Suppressor macrophage (primary cell): ENCODE data around the gene MYLK.
"Not testable (repeated sequence)": the region's sequence is repeated elsewhere in the genome, so short reads cannot be mapped to it uniquely, and the experiment has no call there.

Experiments used
- DNase-seq, 4 experiments: peaks; one replicate each; pipeline ENCODE4 v3.0.0-alpha.2; 2020 to 2022
- total RNA-seq, 17 experiments: gene quantifications; one replicate each; lab custom pipeline; 2026; ENCODE audit warnings: mixed read lengths in 6 of 17, inconsistent platforms in 3 of 17; lab: John Stamatoyannopoulos, UW

Gene MYLK, protein sequence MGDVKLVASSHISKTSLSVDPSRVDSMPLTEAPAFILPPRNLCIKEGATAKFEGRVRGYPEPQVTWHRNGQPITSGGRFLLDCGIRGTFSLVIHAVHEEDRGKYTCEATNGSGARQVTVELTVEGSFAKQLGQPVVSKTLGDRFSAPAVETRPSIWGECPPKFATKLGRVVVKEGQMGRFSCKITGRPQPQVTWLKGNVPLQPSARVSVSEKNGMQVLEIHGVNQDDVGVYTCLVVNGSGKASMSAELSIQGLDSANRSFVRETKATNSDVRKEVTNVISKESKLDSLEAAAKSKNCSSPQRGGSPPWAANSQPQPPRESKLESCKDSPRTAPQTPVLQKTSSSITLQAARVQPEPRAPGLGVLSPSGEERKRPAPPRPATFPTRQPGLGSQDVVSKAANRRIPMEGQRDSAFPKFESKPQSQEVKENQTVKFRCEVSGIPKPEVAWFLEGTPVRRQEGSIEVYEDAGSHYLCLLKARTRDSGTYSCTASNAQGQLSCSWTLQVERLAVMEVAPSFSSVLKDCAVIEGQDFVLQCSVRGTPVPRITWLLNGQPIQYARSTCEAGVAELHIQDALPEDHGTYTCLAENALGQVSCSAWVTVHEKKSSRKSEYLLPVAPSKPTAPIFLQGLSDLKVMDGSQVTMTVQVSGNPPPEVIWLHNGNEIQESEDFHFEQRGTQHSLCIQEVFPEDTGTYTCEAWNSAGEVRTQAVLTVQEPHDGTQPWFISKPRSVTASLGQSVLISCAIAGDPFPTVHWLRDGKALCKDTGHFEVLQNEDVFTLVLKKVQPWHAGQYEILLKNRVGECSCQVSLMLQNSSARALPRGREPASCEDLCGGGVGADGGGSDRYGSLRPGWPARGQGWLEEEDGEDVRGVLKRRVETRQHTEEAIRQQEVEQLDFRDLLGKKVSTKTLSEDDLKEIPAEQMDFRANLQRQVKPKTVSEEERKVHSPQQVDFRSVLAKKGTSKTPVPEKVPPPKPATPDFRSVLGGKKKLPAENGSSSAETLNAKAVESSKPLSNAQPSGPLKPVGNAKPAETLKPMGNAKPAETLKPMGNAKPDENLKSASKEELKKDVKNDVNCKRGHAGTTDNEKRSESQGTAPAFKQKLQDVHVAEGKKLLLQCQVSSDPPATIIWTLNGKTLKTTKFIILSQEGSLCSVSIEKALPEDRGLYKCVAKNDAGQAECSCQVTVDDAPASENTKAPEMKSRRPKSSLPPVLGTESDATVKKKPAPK (N-terminal part only)
- 1.5 to 19.1 (median 4.1) reads per million in 17 experiments for total RNA-seq

- peak; percentile 63 to 84 (median 79) for DNase-seq
Observed at GRCh38 chr3:123884203-123884831, at the start of gene MYLK. MYLK (minus strand) TSS chr3:123884332; CDS start chr3:123793841, 90,491 bp downstream.

DNA sequence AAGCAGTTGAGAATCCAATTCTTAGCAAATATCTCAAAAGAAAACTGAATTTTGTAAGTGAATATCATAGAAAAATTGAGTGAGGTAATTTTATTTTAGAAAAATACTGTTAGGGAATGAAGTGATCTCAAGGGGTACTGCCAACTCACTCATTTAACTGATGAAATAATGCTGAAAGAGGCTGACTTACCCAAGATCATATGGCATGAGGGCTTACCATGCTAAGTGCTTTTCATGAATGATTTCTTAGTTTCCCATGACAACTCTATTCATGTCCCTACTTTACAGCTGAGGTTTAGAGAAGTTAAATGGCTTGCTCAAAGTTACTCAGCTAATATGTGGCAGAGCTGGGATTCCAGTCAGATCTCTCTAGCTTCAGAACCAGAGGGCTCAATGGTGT lies 46.3 kb upstream of the MYLK start:
- DNase-seq: no peak

DNA sequence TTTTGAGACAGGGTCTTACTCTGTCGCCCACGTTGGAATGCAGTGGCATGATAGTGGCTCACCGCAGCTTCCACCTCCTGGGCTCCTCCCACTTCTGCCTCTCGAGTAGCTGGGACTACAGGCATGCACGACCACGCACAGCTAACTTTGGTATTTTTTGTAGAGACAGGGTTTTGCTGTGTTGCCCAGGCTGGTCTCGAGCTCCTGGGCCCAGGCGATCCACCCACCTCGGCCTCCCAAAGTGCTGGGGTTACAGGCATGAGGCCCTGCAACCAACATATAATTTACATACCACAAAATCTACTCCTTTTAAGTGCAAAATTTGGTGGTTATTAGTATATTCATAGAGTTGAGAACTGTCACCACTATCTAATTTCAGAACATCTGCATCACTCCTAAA lies 45.2 kb upstream of the MYLK start:
- DNase-seq: no peak

DNA sequence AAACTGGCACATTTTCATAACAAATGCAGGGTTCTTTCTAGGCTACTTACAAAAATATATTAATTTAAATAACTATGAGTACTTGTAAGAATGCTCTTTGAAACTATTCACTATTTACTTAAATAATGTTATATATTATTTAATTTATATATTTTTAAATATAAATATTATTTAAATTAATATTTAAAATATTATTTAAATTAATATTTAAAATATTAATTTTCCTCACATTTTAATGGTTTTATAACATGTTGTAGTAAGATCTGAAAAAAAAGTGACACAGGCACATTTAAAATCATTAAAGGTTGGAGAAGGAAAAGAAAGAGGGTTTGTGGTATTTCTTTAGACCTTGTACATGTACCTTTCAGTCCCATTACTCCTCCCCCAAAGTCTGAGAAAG lies 42.3 kb upstream of the MYLK start:
- no peak for DNase-seq

GRCh38 chr3:123920868-123921267 lies 36.7 kb upstream of the MYLK start:
- DNase-seq: no peak

DNA sequence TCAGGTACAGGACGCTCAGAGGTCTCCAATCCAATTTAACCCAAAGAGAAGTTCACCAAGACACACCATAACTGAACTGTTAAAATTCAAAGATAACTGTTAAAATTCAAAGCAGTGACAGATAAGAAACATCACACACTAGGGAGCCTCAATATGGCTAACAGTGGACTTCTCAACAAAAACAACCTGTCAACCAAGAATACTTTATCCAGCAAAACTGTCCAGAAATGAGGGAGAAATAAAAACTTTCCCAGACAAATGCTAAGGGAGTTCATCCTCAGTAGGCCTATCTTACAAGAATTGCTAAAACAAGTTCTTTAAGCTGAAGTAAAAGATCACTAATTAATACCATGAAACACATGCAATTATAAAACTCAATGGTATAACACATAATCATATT lies 36.3 kb upstream of the MYLK start:
- no peak for DNase-seq

- no peak for DNase-seq
Observed at GRCh38 chr3:123919353-123919752, 35.2 kb upstream of the MYLK start.

- DNase-seq: no peak
Observed at GRCh38 chr3:123914829-123915228, 30.7 kb upstream of the MYLK start.

DNA sequence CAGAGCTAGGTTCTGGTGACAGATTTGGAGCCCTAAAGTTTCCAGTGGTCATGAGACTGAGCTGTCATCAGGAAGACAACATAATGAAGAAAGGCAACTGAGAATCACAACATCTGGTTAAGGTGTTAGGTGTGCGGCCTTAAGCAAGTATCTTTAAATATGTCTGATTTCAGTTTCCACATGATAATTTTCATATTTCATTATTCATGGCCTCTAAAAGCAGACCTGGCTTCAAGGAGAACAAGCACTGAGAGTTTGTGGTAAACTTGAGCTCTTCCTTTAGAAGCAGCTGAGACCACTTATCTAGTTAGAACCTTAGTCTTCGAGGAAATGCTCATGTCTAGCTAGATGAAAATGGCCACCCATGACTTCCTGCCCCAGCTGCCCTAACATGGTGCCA lies 25.7 kb upstream of the MYLK start:
- DNase-seq: no peak

DNA sequence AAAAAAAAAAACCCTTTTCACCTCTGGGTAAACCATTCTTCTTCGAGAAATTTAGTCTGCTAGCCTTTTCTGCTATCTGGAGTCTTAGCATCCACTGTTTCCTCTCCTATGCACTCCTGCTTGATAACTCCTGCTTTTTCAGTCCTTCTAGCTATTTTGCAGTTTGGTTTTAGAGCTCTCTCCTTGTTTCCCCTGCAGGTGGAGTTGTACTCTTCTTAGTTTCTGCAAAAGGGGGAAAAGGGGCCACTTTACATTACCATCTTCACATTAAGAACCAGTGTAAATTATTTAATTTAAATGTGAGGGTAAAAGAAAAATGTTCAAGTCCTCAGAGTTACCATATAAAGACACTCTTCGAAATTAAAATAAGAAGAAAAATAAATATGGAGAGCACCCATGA lies 23.6 kb upstream of the MYLK start:
- no peak for DNase-seq

DNA sequence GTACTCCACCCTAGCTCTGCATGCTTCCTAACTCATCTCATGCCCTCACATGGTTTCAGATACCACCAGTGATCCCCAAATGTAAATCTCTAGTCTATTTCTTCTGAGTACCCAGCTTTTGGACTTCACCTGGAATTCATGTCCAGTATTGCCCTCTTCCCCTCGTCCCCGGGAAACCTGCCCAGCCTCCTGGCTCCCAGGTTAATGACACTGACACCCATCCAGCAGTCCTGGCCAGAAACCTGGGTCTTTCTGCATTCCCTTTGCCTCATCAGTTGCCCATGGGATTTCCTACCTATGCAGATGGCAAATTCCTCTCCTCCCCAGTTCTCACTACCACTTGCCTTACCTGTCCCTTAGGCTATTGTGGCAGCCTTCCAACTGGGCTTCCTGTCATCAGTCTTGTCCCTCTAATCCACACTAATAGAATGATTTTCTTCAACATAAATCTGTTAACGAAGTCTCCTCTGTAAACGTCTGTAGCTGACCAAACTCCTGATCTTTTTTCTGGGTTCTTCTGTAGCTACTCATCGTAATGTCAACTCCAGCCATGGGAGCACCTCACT lies 15.3 kb upstream of the MYLK start:
- DNase-seq: no peak

- no peak for DNase-seq
Observed at GRCh38 chr3:123893012-123893411, 8.9 kb upstream of the MYLK start.

DNA sequence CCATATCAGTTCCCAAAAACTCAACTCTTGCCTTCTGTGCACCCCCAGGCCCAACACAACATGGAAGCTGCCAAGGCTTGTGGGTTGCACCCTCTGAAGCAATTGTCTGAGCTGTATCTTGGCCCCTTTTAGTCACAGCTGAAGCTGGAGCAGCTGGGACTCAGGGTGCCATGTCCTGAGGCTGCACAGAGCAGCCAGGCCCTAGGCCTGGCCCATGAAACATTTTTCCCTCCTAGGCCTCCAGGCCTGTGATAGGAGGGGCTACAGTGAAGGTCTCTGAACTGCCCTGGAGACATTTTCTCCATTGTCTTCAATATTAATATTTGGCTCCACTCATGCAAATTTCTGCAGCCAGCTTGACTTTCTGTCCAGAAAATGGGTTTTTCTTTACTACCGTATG lies 8.1 kb upstream of the MYLK start:
- no peak for DNase-seq

GRCh38 chr3:123890991-123891390 lies 6.9 kb upstream of the MYLK start:
- DNase-seq: not testable (repeated sequence)

DNA sequence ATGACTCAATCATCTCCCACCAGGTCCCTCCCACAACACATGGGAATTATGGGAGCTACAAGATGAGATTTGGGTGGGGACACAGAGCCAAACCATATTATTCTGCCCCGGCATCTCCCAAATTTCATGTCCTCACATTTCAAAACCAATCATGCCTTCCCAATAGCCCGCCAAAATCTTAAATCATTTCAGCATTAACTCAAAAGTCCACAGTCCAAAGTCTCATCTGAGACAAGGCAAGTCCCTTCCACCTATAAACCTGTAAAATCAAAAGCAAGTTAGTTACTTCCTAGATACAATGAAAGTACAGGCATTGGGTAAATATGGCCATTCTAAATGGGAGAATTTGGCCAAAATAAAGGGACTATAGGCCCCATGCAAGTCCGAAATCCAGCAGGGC lies 6.0 kb upstream of the MYLK start:
- DNase-seq: not testable (repeated sequence)

- no peak for DNase-seq
Observed at GRCh38 chr3:123884993-123885392, 861 bp upstream of the MYLK start.

DNA sequence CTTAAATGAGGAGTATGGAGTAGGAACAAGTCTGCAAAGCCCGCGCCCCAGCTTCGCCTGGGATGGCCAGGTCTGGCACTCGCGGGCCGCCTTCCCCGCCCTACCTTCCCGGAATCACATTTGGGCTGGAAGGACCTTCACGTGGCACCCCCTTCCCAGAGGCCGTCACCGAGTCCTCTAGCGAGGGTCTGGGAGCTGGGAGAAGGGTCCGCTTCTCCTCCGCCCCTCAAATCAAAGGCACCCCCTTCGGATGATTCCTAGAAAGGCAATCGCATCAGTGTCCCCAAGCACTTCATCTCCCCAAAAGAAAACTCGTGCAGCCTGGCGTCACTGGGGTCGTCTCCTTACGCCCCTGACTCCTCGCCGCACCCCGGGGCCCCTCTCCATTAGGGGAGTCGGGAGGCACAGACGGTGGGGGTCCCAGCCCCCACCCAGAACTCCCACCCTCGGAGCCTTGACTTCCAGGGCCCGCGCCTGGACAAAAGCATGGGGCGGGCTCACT lies 380 bp downstream of the MYLK start:
- peak in 2 of 4 experiments; percentile 6 to 10 for DNase-seq

DNA sequence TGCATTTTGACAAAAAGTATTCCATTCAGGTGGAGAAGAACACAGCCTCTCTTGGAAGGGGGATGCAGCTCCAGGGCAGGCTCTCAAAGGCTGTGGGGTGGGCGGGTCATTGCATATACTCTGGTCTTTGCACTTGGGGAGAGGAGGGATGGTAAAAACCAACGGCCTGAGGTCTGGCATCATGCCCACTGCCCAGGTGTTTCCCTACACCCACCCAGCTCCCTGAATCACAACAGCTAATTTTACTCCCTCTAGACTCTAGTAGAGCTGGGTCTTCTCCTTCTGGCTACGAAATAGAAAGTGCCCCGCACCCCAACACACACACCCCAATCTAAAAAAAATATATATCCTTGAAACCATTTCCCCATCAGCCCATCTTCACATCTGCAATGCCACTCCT lies 1.0 kb downstream of the MYLK start:
- DNase-seq: no peak

GRCh38 chr3:123881771-123882170 lies 2.4 kb downstream of the MYLK start:
- no peak for DNase-seq

DNA sequence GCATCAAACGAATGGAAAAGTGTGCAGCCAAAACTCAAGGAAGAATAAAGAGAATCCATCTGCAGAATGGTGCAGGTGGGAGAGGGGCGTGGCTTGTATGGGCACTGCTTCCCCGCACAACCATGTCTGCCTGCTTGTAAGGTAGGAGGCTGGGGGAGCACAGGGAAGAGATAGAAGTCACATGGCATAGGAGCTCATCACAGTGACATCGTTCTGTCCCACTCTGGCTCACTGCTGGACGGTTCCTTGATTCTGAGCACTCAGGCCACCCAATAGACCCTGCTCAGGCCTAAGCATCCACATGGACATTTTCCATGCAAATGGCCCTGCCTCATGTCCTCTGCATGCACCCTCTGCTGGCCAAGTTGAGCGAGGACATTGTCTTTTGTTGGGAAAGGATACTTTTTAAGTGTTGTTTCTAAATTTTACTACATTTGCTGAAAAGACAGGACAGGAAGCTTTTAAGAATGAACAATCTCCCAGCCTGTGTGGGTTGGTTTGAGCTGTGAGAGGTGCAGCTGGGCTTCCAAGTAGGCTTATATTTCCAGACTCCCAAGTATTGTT lies 3.1 kb downstream of the MYLK start:
- peak; percentile 27 to 47 (median 38) for DNase-seq

DNA sequence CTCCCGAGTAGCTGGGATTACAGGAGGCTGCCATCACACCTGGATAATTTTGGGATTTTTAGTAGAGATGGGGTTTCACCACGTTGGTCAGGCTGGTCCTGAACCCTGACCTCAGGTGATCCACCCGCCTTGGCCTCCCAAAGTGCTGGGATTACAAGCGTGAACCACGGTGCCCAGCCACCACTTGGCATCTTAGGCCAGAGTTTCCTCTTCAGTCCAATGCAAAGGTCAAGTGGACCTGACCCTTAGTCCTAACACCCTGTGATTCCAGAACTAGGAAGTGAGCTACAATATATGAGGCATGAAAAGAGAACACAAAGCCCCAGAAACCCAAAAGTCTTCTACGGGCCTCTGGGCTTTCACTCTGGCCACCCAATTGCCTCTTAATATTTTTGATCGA lies 5.3 kb downstream of the MYLK start:
- DNase-seq: no peak

DNA sequence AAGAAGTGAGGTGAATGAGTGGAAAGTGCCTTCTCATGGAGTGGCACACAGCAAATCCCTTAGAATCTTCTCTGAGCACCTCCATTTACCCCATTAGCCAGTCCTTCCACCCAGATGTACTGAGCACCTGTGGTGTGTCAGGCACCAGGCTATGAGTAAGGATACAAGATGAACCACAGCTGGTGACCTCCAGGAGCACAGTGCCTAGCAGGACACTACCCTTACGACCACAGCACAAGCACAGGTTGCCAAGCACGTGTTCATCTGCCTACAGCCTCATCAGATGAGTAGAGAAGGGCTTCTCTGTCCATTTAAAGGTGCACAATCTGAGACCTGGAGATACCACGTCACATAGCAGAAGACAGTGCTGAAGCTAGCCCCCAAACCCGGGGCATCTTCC lies 6.2 kb downstream of the MYLK start:
- no peak for DNase-seq
